K562 treated with DMSO at 1 percent for 48 hours (cell line): Measurements from ENCODE around the gene AXIN1. TPM values are rescaled to one million over a fixed set of nuclear protein-coding genes. Genes with fewer than 3 reads are reported as not detected.

Experiments
- total RNA-seq: library from RNA; unstranded; fragments of 300-600 nt; gene quantifications from 2 replicates; pipeline ENCODE4 v1.2.3, GENCODE V29; 2022; ENCODE audit warnings: low replicate concordance; ENCODE audit errors: extremely low read depth

AXIN1 gene, protein sequence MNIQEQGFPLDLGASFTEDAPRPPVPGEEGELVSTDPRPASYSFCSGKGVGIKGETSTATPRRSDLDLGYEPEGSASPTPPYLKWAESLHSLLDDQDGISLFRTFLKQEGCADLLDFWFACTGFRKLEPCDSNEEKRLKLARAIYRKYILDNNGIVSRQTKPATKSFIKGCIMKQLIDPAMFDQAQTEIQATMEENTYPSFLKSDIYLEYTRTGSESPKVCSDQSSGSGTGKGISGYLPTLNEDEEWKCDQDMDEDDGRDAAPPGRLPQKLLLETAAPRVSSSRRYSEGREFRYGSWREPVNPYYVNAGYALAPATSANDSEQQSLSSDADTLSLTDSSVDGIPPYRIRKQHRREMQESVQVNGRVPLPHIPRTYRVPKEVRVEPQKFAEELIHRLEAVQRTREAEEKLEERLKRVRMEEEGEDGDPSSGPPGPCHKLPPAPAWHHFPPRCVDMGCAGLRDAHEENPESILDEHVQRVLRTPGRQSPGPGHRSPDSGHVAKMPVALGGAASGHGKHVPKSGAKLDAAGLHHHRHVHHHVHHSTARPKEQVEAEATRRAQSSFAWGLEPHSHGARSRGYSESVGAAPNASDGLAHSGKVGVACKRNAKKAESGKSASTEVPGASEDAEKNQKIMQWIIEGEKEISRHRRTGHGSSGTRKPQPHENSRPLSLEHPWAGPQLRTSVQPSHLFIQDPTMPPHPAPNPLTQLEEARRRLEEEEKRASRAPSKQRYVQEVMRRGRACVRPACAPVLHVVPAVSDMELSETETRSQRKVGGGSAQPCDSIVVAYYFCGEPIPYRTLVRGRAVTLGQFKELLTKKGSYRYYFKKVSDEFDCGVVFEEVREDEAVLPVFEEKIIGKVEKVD
- total RNA-seq, result not detected in 2 replicates

DNA sequence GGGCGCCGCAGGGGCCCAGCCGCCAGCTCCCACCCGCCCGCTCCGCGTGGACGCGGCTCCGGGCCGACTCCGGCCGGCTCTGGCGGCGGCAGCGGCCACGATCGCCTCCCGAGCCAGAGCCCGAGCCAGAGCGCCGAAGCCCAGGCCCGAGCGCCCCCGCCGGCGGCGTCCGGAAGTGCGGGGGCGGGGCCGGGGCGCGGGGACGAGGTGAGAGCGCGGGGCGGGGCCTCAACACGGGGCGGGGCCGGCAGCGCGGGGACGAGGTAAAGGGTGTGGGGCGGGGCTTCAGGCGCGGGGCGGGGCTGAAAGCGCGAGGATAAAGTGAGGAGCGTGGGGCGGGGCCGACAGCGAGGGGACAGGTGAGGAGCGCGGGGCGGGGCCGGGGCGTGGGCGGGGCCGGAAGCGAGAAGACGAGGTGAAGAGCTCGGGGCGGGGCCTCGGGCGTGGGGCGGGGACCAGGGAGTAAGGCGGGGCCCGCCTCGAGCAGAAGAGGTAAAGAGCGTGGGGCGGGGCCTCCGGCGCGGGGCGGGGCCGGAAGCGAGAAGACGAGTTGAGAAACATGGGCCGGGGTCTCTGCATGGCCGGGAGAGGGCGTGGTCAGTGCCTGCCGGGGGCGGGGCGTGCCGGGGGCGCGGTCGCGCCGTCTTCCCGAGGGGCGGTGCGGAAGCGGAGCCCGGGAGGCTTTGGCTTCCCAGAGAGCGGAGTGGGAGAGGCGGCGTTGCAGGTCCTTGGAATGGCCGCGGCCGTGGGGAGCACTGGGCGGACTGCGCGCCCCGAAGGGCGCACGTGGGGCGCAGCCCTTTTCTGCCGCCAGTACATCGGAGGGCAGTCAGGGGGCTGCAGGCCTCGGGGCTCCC is at the start of gene AXIN1:
AXIN1 (minus strand) TSS at position 177 of the 857 bp plus-strand sequence. CDS start 5,698 bp downstream, outside the sequence.

DNA sequence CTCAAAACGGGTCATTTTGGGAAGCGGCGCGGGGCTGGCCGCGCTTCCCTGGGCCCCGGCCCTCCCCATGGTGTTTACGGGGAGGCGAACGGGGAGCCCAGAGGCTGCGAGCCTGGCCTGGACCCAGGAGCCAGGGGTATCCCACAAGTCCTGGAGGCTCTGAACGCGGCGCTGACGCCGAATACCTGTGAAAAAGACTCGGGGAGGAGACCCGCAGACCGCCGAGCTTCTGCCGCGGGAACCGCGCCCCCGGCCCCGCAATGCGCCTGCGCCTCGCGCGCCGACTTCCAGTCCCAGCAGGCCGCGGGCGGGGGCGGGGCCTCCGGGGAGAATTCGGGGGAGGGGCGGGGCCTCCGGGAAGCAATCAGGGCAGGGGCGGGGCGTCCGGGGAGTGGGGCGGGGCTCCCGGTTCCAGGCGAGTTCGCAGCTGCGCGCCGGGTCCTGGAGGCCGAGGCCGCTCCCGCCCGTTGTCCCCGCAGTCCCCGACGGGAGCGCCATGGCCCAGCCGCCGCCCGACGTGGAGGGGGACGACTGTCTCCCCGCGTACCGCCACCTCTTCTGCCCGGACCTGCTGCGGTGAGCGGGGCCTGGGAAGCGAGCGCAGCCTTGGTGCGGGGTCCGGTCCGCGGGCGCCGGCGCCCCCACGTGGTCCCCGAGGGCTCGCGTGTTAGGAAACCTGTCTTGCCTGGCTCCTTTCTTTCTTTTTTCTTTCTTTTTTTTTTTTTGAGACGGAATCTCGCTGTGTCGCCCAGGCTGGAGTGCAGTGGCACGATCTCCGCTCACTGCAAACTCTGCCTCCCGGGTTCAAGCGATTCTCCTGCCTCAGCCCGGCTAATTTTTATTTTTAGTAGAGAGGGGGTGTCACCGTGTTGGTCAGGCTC is 49.2 kb upstream of the AXIN1 start, which contains the start of gene DECR2:
DECR2 (plus strand) TSS at position 418 of the 881 bp plus-strand sequence; CDS start at position 497, 79 bp downstream.

DNA sequence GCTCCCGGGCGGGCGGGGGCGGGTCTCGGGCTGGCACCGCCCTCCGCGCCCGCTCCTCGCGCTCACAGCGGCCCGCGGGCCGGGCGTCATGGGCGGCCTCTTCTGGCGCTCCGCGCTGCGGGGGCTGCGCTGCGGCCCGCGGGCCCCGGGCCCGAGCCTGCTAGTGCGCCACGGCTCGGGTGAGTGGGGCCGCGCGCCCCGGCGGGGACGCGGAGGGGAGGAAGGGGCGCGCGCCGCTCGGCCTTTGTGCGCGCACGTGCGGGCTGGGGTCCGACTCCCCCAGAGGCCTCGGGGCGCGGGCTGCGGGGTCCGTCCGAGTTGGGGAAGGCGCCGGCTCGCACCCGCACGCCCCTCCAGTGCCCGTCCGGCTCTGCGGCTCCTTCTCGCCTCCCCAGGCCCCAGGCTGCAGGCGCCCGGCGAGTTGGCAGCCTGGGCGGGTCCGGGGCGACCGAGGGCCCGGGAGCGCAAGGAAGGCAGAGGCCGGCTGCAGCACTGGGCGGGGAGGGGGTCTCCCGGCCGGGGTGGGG is 44.7 kb upstream of the AXIN1 start, which contains the start of gene NME4:
NME4 (plus strand) TSS at position 65 of the 527 bp plus-strand sequence; CDS start at position 89, 24 bp downstream.

DNA sequence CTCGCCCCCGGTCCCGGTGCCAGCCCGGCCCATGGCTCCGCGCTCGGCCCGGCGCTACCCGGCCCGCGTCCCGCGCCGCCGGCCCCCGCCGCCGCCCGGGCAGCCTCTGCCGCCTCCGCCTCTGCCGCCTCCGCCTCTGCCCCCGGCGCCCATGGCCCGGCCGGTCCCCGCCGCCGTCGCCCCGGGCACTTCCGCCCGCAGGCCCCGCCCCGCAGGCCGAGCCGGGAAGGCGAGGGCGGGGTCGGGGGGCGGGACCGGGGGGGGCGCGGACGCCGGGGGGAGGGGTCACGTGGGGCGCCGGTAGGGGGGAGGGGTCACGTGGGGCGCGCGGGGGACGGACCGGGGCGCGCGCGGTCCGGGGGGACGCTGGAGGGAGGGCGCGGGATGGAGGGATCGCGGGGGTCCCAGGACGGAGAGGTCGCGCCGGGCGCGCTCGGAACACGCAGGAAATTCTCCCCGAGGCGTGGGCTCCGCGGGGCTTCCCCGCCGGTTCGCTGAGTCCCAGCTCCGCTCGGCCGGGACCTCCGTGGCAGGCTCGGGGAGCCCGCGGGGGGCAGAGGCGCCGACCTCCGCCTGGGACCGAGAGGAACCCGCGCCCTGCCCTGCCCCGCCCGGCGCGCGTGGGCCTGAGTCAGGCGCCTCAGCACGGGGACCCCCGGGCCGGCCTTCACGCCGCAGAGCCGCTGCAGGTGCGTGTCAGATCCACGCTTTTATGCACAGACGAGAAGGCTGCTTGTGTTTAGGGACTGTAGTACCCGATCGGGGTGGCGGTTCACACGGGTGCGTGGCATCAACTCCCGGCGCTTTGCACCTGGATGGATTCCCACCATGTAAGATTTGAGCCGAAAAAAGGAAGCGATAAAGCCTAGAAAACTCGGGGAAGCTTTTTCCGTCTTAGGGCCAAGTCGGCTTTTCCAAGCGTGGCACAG is 29.5 kb upstream of the AXIN1 start, which contains the start of gene PGAP6:
PGAP6 (minus strand) TSS at position 190 of the 929 bp plus-strand sequence; CDS start at position 33, 157 bp downstream.

DNA sequence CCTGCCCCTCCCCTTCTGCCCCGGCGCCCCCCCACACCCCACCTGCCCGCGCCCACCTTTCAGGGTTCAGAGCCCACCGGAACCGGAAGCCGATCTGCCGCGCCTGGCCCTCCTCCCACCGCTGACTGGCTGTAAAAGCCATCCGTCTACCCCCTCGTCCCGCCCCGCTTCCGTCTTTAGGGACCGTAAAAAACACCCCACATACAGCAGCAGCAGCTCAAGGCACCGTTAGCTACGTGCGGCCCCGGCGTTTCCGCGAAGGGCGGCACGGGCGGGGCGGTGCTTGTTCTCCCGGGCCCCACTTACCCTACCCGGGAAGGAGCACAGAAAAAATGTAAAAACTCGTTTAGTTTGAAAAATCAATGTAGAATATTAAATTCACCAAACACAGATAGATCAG is 17.9 kb upstream of the AXIN1 start, which contains the start of gene MRPL28:
MRPL28 (minus strand) TSS at position 96 of the 400 bp plus-strand sequence. CDS start 320 bp downstream, outside the sequence.

DNA sequence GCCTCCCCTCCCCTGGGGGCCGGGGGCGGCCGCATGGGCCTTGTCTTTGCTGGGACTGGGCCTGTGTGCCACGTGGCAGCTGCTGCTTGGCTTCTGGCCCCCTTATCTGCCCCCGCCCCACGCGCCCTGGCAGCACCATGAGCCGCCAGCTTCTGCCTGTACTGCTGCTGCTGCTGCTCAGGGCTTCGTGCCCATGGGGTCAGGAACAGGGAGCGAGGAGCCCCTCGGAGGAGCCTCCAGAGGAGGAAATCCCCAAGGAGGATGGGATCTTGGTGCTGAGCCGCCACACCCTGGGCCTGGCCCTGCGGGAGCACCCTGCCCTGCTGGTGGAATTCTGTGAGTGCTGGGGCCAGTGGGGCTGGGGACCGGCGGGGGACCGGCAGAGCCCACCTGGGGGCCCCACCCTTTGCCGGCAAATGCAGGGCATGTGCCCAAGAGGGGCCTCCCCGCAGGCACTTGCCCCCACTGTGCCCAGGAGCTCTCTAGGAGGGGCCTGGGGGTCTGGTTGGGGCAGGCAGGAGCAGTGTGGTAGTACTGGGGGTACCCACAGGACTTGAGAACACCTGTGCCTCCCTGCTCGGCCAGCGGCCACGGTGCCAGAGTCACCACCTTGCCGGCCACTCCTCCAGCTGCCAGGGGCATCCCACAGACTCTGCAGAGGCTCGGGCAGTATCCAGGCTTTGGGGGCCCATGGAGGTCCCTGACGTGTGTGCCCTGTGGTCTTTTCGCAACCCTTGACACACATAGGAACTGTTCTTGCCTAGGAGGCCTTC is 69.3 kb downstream of the AXIN1 start, which contains the start of gene PDIA2:
PDIA2 (plus strand) TSS at position 132 of the 773 bp plus-strand sequence; CDS start at position 138, 6 bp downstream.

DNA sequence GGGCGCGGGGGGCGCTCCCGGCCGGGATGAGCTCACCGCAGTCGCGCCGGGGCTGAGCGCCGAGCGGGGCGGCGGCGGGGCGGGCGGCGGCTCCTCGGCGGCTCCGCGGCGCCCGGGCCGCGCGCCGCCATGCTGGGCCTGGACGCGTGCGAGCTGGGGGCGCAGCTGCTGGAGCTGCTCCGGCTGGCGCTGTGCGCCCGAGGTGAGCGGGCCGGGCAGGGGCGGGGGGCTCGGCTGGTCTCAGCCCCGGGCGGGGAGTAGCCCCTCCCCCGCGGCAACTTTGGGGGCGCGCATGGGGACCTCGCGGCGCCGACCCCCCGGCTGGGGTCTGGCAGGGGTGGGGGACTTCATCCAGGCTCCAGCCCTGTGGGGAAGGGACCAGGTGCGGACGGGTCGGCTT is 72.0 kb downstream of the AXIN1 start, which contains the start of gene ARHGDIG:
ARHGDIG (plus strand) TSS at position 40 of the 400 bp plus-strand sequence; CDS start at position 130, 90 bp downstream.

DNA sequence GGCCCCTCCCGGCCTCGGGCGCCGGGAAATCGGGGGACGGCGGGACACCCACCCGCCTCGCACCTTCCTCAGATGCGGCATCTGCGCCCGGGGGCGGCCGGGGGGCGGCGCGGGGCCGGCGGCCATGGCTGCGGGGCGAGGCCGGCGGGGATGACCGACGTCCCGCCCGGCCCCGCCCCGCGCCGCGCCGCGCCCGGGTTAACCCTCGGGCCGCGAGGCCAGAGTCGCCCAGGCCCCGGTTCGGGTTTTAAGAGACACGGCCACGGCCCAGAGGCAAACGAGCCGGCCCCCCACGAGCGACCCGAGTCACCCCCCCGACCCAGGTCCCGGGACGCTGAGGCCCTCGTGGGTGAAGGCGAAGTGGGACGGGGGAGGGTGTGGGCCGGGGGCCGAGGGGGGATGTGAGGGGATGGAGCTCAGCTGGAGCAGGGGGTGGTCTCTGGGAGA is 76.7 kb downstream of the AXIN1 start, which contains the start of gene RGS11:
RGS11 (minus strand) TSS at position 159 of the 447 bp plus-strand sequence; CDS start at position 126, 33 bp downstream.

Other genes starting within 250 kb of the AXIN1 start
- gene NPRL3, start 214.1 kb downstream of the AXIN1 start, total RNA-seq, result not detected in 2 replicates
- not detected in 2 replicates for gene HBZ, start 200.1 kb downstream of the AXIN1 start, total RNA-seq
- not detected in 2 replicates for gene HBM, start 186.7 kb downstream of the AXIN1 start, total RNA-seq
- gene HBA2, start 179.8 kb downstream of the AXIN1 start, total RNA-seq, result not detected in 2 replicates
- not detected in 2 replicates for gene HBA1, start 176.0 kb downstream of the AXIN1 start, total RNA-seq
- gene HBQ1, start 172.3 kb downstream of the AXIN1 start, total RNA-seq, result not detected in 2 replicates
- not detected in 2 replicates for gene LUC7L, start 123.3 kb downstream of the AXIN1 start, total RNA-seq
- gene FAM234A, start 117.9 kb downstream of the AXIN1 start, total RNA-seq, result not detected in 2 replicates
- gene RGS11, start 76.8 kb downstream of the AXIN1 start, total RNA-seq, result not detected in 2 replicates
- gene ARHGDIG, start 72.1 kb downstream of the AXIN1 start, total RNA-seq, result not detected in 2 replicates
- not detected in 2 replicates for gene PDIA2, start 69.6 kb downstream of the AXIN1 start, total RNA-seq
- gene MRPL28, start 17.8 kb upstream of the AXIN1 start, total RNA-seq, result not detected in 2 replicates
- gene PGAP6, start 29.3 kb upstream of the AXIN1 start, total RNA-seq, result not detected in 2 replicates
- not detected in 2 replicates for gene NME4, start 44.5 kb upstream of the AXIN1 start, total RNA-seq
- gene DECR2, start 49.2 kb upstream of the AXIN1 start, total RNA-seq, result not detected in 2 replicates
- gene RAB11FIP3, start 72.9 kb upstream of the AXIN1 start, total RNA-seq, result not detected in 2 replicates
- gene CAPN15, start 175.0 kb upstream of the AXIN1 start, total RNA-seq, result not detected in 2 replicates
- gene PRR35, start 207.7 kb upstream of the AXIN1 start, total RNA-seq, result not detected in 2 replicates
- gene NHLRC4, start 214.3 kb upstream of the AXIN1 start, total RNA-seq, result not detected in 2 replicates
- gene PIGQ, start 217.2 kb upstream of the AXIN1 start, total RNA-seq, result 359 TPM in 1 of 2 replicates, not detected in the other
- gene RAB40C, start 237.3 kb upstream of the AXIN1 start, total RNA-seq, result not detected in 2 replicates